Activated effector memory CD4-positive, alpha-beta T cell treated with Interleukin-2 at 50 U/mL for 16 hours (primary cell): ENCODE data around the gene ZGPAT.
"Not testable (repeated sequence)": the region's sequence is repeated elsewhere in the genome, so short reads cannot be mapped to it uniquely, and the experiment has no call there.

Experiments
- DNase-seq: peaks from one replicate; pipeline ENCODE4 v3.0.0-alpha.2; 2020

ZGPAT gene

DNA sequence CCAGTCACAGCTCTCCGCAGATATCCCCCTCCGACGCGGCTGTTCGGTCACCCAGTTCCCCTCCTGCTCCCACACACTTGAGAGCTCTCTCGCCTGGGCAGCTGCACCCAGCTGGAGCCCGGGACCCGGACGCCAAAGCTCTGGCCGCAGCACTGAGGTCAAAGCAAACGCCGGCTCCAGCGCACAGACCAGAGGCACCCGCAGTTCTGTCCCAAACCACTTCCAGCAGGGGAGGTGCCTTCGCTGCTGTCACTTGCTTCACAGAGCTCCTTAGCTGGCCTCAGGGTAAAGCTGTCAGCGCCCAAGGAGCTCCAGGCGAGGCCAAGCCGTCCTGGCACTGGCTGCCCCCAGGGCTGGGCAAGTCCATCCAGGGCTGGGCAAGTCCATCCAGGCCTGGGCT lies 59.6 kb downstream of the ZGPAT start:
- no peak for DNase-seq

DNA sequence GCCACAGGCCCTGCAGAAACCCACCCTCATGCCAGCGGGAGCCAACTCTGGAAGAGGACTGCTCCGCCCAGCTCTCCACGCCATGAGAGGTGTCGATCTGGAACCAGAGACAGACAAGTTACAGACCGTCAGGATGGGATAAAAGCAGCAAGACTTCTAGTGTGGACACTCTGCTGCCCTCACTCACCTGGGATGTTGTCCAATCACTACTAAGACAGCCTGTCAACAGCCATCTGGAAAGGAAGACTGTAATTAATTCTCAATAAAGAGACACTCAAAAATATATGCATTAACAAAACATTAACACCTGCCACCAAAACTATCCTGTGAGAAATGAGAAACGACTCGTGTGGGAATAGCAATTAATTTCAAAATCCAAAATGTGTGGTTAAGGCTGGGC lies 60.0 kb downstream of the ZGPAT start:
- no peak for DNase-seq

DNA sequence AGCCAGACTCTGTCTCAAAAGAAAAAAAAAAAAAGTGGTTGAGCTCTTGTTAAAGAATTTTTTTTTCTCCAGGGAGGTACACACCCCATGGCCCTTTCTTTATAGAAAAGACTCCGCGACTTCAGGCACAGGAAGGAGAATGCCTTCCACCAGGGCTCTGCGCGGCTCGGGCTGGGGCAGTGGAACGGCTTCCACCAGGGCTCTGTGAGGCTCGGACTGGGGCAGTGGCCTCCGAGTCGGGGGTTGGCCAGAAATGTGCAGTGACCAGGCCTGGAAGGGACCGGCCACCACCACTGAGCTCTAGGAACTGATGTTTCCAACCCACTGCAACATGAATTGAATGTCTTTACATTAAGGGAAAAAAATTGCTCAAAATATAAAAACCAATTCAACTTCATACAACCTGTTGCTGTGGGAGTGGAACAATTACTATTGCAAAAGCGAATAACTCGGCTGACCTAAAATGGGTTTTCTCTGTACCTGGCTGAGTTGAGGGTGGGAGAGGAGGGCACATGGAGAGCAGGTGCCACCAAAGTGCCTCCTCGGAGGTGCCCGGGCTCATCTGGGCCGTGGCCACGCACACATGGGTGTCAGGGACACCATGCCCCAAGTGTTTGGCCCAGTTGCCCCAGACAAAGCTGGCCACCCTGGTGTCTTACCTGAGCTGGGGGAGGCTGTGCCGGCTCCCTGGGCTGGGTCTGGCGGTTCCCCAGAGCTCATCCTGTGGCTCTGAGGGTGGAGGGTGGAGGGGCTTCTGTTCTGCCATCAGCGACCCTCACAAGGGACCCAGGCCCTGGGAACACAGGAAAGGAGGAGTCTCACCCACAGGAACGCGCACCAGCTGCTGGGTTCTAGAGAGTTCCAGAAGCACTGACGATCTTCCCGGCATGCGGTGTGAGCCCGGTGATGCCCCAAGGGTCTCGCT lies 61.0 kb downstream of the ZGPAT start:
- DNase-seq: no peak

DNA sequence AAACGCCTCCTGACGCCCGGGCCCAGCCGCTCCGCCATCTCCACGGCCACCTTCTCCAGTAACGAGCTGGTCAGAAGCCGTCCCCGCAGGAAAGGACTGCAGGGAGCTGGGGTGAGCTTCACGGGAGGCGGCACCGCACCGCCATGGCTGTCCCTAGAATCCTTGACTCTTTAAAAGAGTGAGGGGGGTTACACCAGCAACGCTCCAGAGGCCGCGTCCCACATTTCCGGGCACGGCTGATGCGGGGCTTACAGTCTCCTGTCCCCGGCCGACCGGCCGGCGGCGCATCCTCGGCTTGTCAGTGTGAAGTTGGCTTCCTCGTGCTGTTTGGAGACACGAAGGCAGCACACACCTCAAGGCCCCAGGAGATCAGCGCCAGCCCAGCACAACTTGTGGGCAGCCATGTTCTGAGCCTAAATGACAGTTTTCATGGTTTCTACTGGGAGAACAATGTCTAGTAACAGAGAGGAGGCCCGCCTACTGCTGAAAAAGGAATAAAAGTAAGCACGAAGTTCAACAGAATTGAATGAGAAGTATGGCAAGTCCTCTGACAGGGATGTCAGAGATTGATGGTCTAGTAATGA lies 62.1 kb downstream of the ZGPAT start:
- DNase-seq: no peak

DNA sequence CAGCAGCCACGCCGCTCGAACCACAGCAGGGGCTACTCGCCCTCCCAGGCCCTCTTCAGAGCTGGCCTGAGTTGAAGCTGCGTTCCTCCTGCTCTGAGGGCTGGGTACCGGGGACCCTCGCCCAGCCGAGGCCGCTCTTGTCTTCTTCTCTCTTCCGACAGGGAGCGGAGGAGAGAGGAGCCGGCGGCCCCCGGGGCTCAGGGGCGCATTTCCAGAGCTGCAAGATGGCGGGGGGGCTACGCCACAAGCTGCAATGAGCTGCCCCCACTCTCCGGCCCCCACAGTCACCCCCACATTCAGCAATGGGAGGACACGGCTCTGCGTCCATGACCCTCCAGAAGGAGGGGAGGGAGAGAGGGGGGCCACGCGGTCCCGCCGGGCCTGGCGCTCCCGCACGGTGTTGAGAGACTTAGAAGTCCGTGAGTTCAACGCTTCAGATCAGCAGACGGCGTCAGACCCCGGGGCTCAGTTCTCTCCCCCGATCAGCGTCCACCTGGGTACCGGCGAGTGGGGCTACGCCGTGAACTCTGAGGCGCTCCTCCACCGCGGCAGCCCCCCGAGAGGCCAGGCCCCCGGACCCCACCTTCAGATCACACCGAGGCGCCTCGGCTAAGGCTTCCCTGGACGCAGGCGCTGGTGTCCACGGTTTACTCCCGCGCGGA lies 63.3 kb downstream of the ZGPAT start:
- DNase-seq: no peak

DNA sequence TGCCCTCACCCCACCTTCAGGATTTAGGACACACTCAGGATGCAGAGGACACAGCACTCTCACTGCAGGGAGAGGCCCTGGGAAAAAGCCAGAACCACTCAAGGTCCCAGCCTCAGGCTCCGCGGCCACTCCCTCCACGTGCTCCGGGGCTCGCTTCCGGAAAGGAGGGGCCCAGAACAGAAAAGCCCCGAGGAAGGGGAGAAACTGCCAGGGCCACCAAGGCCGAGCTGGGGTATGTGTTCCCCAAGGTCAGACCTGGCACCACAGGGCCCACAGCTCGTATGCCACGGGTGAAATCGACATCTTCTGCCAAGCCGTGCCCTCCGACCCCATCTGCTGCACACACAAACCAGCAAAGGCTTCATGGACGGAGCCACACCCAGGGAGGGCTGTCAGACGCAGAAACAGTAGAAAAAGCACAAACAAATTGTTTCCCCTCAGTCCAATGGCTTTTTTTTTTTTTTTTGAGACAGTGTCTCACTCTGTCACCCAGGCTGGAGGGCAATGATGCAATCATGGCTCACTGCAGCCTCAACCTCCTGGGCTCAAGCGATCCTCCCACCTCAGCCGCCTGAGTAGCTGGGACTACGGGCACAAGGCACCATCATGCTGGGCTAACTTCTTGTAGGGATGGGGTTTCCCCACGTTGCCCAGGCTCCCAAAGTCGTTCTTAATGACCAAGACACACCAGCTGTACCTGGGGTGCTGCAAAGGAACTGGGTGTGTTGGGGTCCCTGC lies 65.1 kb downstream of the ZGPAT start:
- DNase-seq: no peak

DNA sequence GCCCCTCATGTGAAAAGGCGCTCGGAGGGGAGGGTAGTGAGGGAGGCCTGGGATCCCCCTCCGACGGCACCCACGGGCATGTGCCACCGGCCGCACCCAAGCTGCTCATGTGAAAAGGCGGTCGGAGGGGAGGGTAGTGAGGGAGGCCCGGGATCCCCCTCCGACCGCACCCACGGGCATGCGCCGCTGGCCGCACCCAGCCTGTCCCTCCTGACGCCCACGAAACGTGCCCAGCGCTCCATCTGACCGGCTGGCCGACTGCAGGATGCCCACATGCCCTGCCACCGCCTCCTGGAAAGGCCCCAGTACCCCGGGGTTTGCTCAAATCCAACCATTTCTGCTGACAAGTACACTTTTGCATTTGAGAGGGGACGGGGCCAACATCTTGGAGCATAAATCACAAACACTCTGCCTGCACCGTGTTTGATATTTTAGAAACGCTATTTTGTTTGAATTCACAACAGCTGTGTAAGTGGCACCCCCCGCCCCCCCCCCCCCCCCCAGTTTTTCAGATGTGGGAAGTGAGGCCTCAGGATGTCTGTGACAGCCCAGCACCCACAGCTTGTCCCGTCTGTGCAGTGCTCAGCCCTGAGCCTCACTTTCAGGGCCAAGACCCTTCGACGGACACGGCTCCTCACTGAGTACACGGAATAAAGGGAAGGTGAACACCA lies 65.9 kb downstream of the ZGPAT start:
- DNase-seq: no peak

DNA sequence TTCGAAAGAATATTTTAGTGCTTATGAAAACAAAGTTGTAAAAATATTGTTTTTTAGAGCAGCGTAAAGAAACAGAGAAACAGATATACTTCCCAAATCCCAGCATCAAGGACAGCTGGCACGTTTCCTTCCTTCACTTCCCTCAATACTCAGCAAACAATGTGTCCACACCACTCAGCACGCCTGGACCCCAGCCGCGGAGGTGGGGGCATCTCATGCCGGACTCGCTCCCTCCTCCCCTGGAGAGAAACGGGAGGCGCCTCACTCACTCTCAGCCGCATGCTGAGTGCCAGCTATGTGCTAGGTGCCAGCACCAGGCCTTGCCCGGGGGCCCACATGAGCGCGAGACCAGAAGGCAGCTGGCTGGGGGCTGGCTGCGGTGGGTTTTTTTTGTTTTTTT lies 66.5 kb downstream of the ZGPAT start:
- DNase-seq: no peak

DNA sequence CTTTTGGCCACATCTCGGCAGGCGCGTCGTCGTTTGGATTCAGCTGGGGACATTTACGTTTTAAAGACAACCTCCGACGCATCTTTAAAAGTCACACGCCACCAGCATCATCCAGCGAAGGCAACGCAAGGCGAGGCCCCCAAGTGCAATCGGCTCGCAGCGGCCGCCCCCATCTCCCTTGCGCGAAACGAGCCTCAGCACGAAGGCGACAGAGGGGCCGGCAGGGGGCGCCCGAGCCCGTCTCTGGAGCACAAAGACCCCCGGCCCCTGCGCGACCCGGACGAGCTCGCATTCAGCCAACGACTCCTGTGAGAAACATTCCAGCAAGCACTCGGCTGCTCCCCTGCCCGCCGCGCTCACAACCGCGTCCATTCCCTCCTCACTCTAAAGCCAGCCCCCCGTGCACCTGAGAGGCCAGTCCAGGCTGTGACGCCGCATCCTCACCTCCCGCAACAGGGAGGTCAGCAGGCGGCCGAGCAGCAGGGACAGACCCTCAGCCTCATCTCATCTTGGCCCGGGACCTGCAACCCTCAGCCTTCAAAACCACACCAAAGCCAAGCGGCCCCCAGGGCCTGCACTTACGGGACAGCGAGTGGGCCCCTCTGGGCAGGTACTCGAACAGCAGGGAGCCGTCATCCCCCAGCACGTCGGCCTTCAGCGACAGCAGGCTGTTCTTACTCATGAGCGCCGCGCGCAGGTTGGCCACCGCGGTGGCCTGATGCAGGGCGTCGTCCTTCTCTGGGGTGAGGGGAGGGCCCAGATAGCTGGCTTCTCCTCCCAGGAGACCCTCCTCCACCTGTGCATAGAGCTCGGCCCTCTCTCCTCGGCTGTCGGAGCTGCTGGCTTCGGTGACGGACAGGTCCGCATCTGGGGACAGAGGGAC lies 67.5 kb downstream of the ZGPAT start:
- DNase-seq: no peak

DNA sequence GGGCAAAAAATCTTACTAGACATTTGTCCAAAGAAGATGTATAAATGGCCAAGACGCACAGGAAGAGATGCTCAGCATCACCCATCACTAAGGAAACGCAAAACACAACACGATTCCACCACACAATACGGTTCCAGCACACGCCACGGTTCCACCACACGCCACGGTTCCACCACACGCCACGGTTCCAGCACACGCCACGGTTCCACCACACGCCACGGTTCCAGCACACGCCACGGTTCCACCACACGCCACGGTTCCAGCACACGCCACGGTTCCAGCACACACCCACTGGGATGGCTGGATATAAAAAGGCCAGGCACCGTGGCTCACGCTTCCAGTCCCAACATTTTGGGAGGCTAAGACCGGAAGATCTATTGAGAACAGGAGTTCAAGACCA lies 69.0 kb downstream of the ZGPAT start:
- DNase-seq: not testable (repeated sequence)

DNA sequence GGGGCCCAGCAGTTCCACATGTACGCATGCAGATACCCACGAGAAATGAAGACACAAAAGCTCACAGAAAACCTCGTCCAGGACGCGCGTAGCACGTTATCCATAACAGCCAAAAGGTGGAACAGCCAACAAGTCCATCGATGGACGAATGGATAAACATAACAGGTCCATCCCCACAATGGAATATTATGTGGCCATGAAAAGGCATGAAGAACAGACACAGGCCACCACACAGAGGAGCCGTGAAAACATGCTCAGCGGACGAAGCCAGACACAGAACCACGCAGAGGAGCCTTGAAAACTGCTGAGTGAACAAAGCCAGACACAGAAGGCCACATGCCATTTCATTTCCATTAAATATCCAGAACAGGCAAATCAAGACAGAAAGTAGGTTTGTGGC lies 69.8 kb downstream of the ZGPAT start:
- DNase-seq: no peak

DNA sequence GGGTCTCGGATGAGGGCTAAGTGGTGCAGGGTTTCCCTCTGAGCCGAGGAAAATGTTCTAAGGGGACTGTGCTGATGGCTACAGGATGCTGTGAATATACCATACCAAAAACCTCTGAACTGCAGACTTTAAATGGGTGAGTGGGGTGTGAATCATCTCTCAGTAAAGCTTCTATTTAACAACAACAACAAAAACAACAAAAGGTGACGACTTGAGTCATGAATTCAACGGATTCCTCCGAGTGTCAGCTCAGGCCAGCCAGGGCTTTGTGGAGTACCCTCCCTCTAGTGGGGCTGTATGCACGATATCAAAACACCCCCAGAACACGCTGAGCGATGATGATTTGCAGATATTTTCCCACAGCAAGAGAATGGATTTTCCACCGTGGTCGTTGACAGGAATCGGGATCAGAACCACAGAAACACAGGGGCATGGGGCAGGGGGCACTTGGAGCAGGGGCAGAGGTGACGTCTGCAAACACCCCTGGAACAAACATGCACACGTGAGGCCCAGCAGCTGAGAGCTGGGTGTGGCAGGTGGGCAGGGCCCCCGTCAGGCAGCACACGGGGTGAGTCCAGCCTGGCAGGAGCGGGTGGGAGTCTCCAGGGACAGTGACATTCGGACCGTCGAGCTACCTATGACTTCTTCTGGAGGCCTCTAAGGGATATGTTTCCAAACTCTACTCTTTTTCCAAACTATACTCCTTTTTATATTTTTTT lies 70.4 kb downstream of the ZGPAT start:
- DNase-seq: no peak

DNA sequence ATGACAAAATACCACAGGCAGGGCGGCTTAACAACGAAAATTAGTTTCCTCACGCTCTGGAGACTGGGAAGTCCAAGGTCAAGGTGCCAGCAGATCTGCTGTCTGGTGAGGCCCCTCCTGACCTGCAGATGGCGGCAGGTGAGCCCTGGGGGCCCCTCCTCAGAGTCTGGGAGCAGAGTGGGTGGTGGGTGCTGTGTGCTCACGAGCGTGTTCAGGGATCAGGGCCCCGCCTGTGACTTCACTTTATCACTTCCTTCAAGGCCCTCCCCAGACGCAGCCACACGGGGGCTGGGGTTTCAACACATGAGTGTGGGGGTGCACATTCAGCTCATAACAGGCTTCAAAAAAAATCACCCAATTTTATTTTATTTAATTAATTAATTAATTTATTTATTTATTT lies 71.0 kb downstream of the ZGPAT start:
- no peak for DNase-seq

DNA sequence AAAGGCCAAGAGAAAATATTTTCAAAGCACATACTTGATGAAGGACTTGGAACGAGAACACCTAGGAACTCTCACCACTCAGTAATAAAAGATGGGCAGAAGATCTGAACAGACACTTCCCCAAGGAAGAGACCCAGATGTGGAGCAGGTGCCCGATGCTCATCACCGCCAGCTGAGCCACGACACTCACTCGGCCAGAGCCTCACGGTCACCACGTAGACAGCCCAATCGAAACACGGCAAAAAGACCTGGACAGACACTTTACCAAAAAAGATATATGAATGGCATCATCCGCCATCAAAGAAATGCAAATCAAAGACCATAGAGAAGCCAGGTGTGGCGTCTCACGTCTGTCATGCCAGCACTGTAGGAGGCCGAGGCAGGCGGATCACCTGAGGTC lies 73.3 kb downstream of the ZGPAT start:
- DNase-seq: no peak

DNA sequence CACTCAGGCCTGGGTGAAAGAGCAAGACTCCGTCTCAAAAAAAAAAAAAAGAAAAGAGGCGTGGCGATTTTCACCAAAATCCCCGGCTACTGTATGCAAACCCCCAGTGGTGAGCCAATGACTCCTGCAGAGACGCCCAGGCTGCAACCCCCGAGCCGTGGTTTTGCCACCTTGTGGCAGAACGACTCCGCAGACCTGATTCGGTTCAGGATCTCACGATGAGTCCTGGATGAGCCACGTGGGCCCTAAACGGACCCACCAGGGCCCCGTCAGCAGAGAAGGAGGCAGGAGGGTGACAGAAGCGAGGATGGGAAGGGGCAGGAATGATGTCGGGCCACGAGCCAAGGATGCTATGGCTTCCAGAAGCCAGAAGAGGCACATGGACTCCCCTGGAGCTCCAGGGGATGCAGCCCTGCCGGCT lies 74.2 kb downstream of the ZGPAT start:
- DNase-seq: peak; percentile 10

DNA sequence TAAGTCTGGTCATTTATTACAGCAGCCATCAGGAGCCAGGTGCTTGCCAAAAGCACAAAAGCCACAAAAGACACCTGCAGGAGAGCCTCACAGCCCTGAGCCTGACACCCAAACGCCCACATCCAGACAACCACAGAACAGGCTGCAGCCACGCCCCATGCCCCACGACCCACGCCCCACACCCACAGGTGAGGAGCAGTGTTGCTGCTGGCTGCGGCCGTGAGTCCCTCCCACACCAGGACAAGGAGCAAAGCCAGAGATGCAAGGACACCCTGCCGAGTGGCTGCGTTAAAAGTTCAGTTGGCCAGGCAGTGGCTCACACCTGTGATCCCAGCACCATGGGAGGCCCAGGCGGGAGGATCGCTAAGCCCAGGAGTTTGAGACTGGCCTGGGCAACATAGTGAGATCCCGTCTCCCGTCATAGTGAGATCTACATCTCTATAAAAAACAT lies 74.7 kb downstream of the ZGPAT start:
- DNase-seq: no peak

DNA sequence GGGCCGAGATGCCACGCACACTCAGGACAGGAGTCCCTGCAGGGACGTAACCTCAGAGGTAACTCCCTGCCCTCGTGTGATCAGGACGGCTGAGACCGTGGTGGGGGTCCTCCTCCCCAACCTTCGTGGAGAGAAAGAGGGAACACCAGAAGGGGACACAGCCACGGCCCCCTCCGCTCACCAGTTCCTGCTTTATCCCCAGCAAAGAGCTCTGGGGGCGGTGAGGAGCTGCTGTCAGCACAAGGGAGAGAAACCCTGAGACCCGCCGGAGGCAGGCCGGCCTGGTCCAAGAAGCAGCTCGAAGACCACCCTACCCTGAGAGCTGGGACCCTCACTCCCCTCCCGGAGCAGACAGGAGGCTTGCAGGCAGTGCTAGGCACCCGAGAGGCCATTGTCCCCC lies 76.1 kb downstream of the ZGPAT start:
- DNase-seq: no peak

DNA sequence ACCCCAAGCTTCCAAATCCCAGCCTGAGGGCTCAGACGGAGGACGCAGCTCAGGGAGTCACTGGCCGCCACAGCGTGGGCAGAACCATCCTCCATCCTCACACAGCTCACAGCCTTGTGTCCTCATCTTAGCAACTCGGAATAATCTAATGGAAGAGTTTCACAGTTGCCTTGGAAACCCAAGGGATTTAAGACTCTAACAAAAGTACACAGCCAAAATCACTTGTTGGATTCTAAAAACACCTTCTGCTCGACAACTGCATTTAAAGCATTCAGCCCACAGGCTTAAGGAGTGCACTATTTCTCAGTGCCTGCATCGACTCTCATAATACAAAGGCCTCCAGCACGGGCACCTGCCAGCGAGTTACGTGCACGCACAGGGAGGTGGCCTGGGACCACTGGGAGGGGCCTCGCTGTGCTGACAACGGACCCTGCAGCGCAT lies 77.9 kb downstream of the ZGPAT start:
- no peak for DNase-seq
